Uterus (tissue), 4 donors: Measurements from ENCODE around the gene SLC49A3. TPM values are rescaled to one million over a fixed set of nuclear protein-coding genes. Genes with fewer than 3 reads are reported as not detected.

ENCODE experiments used
- DNase-seq, 2 donors: peaks; one replicate each; pipeline ENCODE4 v3.0.0-alpha.2; 2019 to 2020
- H3K27ac ChIP-seq, 2 donors: fragments of 200-600 bp; sonication (generic); 1 replicate in 1 of 2; 2 replicates in 1 of 2; pipeline ENCODE4 v1.5.1; 2016 to 2018
- H3K27me3 ChIP-seq, 2 donors: fragments of 200-600 bp; sonication (generic); one replicate each; pipeline ENCODE4 v1.5.1; 2018 to 2019; ENCODE audit warnings: control low read depth in 1 of 2
- H3K36me3 ChIP-seq, 2 donors: fragments of 200-600 bp; sonication (generic); one replicate each; pipeline ENCODE4 v1.5.1; 2019; ENCODE audit warnings: control low read depth in 1 of 2
- H3K4me1 ChIP-seq, 2 donors: fragments of 200-600 bp; sonication (generic); one replicate each; pipeline ENCODE4 v1.5.1; 2018 to 2019; ENCODE audit warnings: control low read depth in 1 of 2
- H3K4me3 ChIP-seq, 2 donors: fragments of 200-600 bp; sonication (generic); 1 replicate in 1 of 2; 2 replicates in 1 of 2; pipeline ENCODE4 v1.5.1; 2018 to 2019; ENCODE audit warnings: mild to moderate bottlenecking in 1 of 2
- H3K9me3 ChIP-seq, 2 donors: fragments of 200-600 bp; sonication (generic); one replicate each; pipeline ENCODE4 v1.5.1; 2019; ENCODE audit warnings: control low read depth in 1 of 2
- CTCF ChIP-seq, 4 experiments: fragments of 200-600 bp in 2 of 4; fragments of 450-650 bp in 2 of 4; sonication (generic) in 2 of 4; IDR thresholded peaks; one replicate each; pipeline ENCODE4 v1.5.1; 2016 to 2019; ENCODE audit warnings: antibody characterized with exemption in 4 of 4, mild to moderate bottlenecking in 2 of 4, moderate library complexity in 1 of 4
- POLR2A ChIP-seq, 2 donors: fragments of 450-650 bp; IDR thresholded peaks; one replicate each; pipeline ENCODE4 v1.6.1; 2016; ENCODE audit warnings: antibody characterized with exemption in 2 of 2, mild to moderate bottlenecking in 1 of 2, moderate library complexity in 1 of 2
- intact Hi-C: fragments of 100-400 bp; cut with DNase I; formaldehyde crosslinking; loops from one replicate; pipeline ENCODE4 v1.15.1; 2023; ENCODE audit warnings: low total_unique reads
- total RNA-seq, 4 donors: library from RNA; depleted of rRNA in 3 of 4; stranded (reverse); fragments of >200 nt in 3 of 4; gene quantifications; one replicate each; pipeline versions ENCODE4 v1.1.0 to v1.2.4, GENCODE V29; 2014 to 2023
- donor health status: DM: yes; HTN: yes; CAD: no.

Gene SLC49A3
- total RNA-seq, 4 donors from 2014 or later, result 1.2 to 12.6 (median 2.8) TPM

DNA sequence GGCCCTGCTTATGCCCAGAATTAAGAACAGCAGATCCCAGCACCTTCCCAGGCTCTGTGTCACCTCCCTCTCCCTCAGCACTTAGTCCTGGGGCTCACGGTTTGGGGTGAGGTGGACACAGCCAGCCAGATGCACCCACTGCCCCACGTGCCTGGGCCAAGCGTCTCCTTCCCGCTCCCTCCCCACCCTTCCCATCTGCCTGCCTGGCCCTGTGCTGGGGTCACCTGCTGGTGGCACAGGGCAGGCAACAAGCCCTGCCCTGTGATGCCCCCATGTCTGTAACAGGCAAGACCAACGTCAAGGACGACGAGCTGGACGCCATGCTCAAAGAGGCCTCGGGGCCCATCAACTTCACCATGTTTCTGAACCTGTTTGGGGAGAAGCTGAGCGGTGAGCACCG, 9.3 kb downstream of the SLC49A3 start:
- TF ChIP-seq POLR2A (IDR thresholded peaks at IDR 0.05), result no peak
- TF ChIP-seq CTCF (IDR thresholded peaks at IDR 0.05), result no peak
- Histone ChIP-seq H3K9me3 (no peaks in the 10 kb centered on the region), H3K27ac (no peak overlapping the region), H3K36me3 (no peaks in the 10 kb centered on the region), H3K4me3 (no peak overlapping the region), H3K27me3 (no peaks in the 10 kb centered on the region), H3K4me1 (peaks cover 0 to 12% of the 10 kb centered on the region in 2 donors)
- DNase-seq, result no peak
- intact Hi-C loops, result no loop called here

GRCh38 chr4:679104-679481, 9.9 kb downstream of the SLC49A3 start:
- H3K4me3 ChIP-seq, result no peak overlapping the region
- DNase-seq, result no peak
- H3K27ac ChIP-seq, result no peak overlapping the region
- intact Hi-C loops, result no loop called here
- TF ChIP-seq POLR2A (IDR thresholded peaks at IDR 0.05), result no peak
- no peak for TF ChIP-seq CTCF (IDR thresholded peaks at IDR 0.05)
- H3K27me3 ChIP-seq, result no peaks in the 10 kb centered on the region
- H3K36me3 ChIP-seq, result no peaks in the 10 kb centered on the region
- H3K4me1 ChIP-seq, result peaks cover 0 to 12% of the 10 kb centered on the region in 2 donors
- no peaks in the 10 kb centered on the region for H3K9me3 ChIP-seq

- Histone ChIP-seq H3K9me3 (no peaks in the 10 kb centered on the region), H3K27me3 (no peaks in the 10 kb centered on the region), H3K36me3 (no peaks in the 10 kb centered on the region), H3K27ac (no peak overlapping the region), H3K4me3 (no peak overlapping the region), H3K4me1 (peaks cover 0 to 12% of the 10 kb centered on the region in 2 donors)
- DNase-seq, result no peak
- intact Hi-C loops, result no loop called here
- TF ChIP-seq CTCF (IDR thresholded peaks at IDR 0.05) (no peak), POLR2A (IDR thresholded peaks at IDR 0.05) (no peak)
Measured at GRCh38 chr4:678331-679103, 10.4 kb downstream of the SLC49A3 start.

DNA sequence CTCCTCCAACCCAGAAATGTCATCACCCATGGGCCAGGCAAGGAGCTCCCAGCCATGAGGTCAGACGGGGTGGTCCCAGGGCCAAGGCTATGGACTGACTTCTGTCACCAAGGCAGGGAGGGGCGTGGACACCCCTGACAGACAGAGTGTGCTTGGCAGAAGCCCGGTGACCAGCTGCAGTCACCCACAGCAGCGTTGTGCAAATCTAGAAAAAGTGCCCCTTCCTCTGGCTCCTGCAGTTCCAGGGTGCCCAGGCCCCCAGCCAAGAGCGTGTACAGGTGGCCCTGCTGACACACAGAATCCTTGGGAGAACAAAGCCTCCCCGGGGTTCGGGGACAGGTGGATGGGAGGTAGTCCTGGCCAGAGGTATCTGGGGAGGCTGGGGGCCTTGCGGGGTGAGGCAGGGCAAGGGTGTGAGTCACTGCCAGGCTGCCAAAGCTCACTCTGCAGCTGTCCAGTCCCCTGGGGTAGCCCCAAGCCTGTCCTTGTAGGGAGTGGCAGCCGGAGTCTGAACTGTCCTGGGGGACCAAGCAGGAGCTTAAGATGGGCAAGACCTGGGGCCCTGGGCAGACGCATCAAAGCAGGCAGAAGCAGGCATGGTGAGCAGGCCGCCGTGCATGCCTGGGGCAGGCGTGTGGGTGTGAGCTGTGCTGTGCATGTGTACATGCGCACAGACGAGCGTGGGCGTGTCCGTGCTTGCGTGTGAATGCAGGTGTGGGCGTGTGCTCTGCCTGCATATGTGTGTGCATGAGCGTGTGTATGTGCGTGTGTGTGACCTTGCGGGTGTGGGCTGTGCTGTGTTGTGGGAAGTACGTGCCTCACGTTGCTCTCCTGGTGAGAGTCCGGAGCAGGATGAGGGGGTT, 11.3 kb downstream of the SLC49A3 start:
- no peak overlapping the region for H3K27ac ChIP-seq
- H3K9me3 ChIP-seq, result no peaks in the 10 kb centered on the region
- H3K36me3 ChIP-seq, result no peaks in the 10 kb centered on the region
- intact Hi-C loops, result no loop called here
- H3K4me1 ChIP-seq, result peaks cover 7 to 12% of the 10 kb centered on the region in 2 donors
- TF ChIP-seq CTCF (IDR thresholded peaks at IDR 0.05) (no peak), POLR2A (IDR thresholded peaks at IDR 0.05) (no peak)
- H3K27me3 ChIP-seq, result no peaks in the 10 kb centered on the region
- no peak overlapping the region for H3K4me3 ChIP-seq
- DNase-seq, result no peak

DNA sequence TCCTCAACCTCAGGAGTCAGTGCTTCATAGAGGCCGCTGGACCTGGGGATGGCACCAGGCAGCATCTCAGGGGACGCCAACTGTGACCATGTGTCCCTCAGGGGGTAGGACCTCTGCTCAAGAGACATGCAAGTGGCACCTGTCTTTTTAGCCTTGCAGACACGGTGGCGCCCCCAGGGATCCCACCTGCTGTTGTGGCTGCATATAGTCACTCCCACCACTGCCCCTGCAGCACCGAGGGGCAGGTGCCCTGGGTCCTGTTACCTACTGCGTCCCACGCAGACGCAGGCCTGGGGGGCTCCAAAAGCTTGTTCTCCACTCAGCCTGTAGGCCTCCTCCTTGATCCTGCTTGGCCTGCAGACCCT, 12.1 kb downstream of the SLC49A3 start:
- Histone ChIP-seq H3K27ac (no peak overlapping the region), H3K4me3 (no peak overlapping the region), H3K9me3 (no peaks in the 10 kb centered on the region), H3K27me3 (no peaks in the 10 kb centered on the region), H3K36me3 (no peaks in the 10 kb centered on the region), H3K4me1 (peaks cover 7 to 12% of the 10 kb centered on the region in 2 donors)
- intact Hi-C loops, result no loop called here
- TF ChIP-seq CTCF (IDR thresholded peaks at IDR 0.05), result no peak
- TF ChIP-seq POLR2A (IDR thresholded peaks at IDR 0.05), result no peak
- no peak for DNase-seq
